ENCODE measurements around the gene TEX2.
"Not testable (repeated sequence)": the region's sequence is repeated elsewhere in the genome, so short reads cannot be mapped to it uniquely, and the experiment has no call there.

The TEX2 gene

DNA sequence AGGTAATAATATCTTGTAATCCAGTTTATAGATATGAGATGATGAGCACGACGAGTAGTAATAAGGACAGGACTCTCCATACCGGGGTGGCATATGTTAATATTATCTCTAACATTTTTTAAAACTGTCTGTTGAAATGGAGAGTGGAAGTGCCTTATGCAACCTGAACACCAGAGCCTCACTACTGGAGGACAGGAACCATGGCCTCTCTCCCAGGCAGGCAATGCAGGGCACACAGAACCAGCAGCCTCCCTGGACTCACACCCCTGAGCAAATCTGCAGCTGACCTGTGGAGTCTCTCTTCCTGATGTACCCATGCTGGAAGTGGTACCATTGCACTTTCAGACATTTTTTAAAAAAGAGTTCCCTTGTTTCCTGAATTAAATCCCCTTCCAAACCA lies 78.0 kb downstream of the TEX2 start:
- in situ Hi-C loops (cut with HindIII; ENCODE audit: low sequenced_read_pairs) = no loop called here
- H3K4me3 ChIP-seq (ENCODE audit: low read depth, low read length) = no peak overlapping the region
- TF ChIP-seq, protein P1, sequence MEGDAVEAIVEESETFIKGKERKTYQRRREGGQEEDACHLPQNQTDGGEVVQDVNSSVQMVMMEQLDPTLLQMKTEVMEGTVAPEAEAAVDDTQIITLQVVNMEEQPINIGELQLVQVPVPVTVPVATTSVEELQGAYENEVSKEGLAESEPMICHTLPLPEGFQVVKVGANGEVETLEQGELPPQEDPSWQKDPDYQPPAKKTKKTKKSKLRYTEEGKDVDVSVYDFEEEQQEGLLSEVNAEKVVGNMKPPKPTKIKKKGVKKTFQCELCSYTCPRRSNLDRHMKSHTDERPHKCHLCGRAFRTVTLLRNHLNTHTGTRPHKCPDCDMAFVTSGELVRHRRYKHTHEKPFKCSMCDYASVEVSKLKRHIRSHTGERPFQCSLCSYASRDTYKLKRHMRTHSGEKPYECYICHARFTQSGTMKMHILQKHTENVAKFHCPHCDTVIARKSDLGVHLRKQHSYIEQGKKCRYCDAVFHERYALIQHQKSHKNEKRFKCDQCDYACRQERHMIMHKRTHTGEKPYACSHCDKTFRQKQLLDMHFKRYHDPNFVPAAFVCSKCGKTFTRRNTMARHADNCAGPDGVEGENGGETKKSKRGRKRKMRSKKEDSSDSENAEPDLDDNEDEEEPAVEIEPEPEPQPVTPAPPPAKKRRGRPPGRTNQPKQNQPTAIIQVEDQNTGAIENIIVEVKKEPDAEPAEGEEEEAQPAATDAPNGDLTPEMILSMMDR (IDR thresholded peaks at IDR 0.05; ENCODE audit: low read depth, low read length, missing control alignments) = no peak
- DNase-seq (ENCODE audit: low read depth) = no peak

DNA sequence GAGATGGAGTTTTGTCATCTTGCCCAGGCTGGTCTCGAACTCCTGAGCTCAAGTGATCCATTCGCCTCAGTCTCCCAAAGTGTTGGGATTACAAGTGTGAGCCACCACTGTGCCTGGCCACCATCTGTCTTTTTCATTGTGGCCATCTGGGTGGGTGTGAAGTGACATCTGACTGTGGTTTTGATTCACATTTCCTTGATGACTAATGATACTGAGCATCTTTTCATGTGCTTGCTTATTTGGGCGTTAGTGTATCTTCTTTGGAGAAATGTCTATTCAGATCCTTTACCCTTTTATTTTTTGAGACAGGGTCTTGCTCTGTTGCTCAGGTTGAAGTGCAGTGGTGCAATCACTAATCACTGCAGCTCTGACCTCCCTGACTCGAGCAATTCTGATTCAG lies 79.2 kb downstream of the TEX2 start:
- DNase-seq (ENCODE audit: low read depth) = no peak
- H3K4me3 ChIP-seq (ENCODE audit: low read depth, low read length) = no peak overlapping the region
- TF ChIP-seq, protein P1 (IDR thresholded peaks at IDR 0.05; ENCODE audit: low read depth, low read length, missing control alignments) = no peak
- in situ Hi-C loops (cut with HindIII; ENCODE audit: low sequenced_read_pairs) = no loop called here

DNA sequence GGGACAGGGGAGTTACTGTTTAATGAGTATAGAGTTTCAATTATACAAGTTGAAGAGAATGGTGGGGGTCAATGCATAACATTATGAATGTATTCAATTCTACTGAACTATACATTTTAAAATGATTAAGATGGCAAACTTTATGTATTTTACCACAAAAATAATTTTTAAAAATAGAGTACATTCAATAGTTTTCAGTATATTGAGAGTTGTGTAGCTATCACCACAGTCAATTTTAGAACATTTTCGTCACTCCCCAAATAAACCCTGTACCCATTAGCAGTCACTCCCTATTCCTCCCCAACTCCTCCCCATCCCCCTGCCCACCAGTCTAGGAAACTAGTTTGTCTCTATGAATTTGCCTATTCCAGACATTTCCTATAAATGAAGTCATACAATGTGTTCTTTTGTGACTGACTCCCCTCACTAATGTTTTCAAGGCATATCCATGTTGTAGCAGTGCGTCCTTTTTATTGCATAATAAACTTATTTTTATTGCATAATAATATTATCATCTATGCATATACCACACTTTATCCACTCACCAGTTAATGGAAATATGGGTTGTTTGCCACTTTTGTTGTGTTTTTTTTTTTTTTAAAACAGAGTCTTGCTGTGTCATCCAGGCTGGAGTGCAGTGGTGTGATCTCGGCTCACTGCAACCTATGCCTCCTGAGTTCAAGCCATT lies 80.6 kb downstream of the TEX2 start:
- no peak for DNase-seq (ENCODE audit: low read depth)
- TF ChIP-seq, protein P1 (IDR thresholded peaks at IDR 0.05; ENCODE audit: low read depth, low read length, missing control alignments) = no peak
- no peak overlapping the region for H3K4me3 ChIP-seq (ENCODE audit: low read depth, low read length)
- in situ Hi-C loops (cut with HindIII; ENCODE audit: low sequenced_read_pairs) = no loop called here

DNA sequence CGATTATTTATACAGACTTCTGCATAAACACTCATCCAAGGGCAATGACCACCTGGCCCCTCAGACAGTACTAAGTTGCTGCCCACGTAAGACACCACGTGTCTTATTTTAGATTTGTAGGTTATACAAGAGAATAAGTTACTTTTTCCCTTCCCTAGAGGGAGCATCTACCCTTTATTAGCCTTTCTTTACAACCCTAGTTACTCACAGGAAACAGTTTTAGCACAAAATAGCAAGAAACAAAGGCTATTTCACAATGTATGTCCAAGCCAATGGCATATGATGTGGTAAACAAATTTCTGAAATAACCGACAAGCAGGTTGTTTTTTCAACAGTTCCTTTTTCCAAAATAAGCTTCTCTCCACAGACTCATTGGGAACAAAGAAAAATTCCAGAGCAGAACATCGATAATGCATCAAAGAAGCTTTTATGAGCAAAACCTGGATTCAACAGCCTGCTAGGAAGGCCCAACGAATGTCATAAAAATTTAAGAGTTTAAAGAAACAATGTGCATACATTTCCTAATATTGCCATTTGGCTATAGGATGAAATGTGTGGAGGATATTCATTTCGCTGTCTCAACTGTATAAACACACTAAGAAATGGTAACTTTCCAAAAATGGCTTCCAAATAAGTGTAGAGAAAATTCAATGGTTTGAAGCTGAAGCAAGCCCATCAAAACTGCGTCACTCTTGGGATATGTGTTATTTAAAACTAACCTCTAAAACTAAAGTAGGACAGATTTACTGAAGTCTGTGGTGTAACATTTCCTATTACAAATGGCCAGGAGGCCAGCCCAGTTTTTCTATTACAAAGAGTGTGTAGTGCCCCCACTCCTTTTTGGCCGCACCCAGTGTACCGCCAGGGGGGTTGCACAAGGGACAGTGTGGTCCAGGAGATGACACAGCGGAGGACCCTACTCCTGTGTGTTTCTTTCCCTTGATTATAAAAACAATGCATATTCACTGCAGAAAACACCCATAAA lies 82.7 kb downstream of the TEX2 start:
- no peak for DNase-seq (ENCODE audit: low read depth)
- H3K4me3 ChIP-seq (ENCODE audit: low read depth, low read length) = no peak overlapping the region
- TF ChIP-seq, protein P1 (IDR thresholded peaks at IDR 0.05; ENCODE audit: low read depth, low read length, missing control alignments) = no peak
- in situ Hi-C loops (cut with HindIII; ENCODE audit: low sequenced_read_pairs) = no loop called here

DNA sequence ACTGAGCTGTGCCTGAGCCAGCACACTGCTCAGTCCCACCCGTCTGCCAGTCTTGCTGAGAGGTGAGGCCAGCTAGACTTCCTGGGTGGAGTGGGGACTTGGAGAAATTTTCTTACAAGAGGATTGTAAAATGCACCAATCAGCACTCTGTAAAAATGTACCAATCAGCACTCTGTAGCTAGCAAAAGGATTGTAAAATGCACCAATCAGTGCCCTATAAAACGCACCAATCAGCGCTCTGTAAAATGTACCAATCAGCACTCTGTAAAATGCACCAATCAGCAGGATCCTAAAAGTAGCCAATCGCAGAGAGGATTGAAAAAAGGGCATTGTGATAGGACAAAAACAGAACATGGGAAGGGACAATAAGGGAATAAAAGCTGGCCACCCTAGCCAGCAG lies 84.0 kb downstream of the TEX2 start:
- DNase-seq (ENCODE audit: low read depth); H3K4me3 ChIP-seq (ENCODE audit: low read depth, low read length); in situ Hi-C loops (cut with HindIII; ENCODE audit: low sequenced_read_pairs): not testable (repeated sequence)

DNA sequence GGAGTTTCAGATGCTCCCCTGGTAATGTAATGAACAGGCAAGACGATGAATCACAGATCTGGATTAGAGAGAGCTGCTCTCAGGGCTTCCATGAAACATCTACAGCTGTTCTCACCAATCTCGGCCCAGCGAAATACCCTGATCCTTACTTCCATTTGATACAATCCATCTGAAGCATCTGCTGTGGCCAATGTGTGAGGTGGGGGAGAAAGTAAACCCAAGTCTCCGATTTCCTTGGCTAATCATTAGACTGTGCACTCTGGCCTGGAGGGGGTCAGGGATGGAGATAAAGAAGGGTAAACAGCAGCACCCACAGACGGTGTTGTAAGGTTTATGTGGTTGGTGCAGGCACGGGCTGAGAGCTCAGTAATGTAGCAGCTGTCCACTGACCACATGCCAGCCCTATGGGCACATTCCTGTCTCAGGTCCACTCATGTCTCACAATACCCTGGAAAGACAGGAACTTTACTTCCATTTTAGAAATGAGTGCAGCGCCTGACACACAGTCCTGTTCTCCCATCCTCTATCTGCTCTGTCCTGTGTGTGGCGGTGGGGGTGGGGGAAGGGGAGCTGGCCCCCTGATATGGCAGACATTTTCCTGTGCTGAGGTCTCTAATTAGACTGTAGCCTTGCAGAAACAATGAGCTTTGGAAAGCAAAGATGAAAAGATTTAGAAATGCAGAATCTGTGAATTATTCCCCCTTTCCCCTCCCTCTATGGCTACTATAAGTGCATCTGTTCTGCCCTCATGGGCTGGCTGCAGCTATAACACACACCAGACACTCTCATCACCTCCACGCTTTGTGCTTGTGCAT lies 84.8 kb downstream of the TEX2 start:
- TF ChIP-seq, protein P1 (IDR thresholded peaks at IDR 0.05; ENCODE audit: low read depth, low read length, missing control alignments) = no peak
- DNase-seq (ENCODE audit: low read depth) = no peak
- H3K4me3 ChIP-seq (ENCODE audit: low read depth, low read length) = no peak overlapping the region
- in situ Hi-C loops (cut with HindIII; ENCODE audit: low sequenced_read_pairs) = no loop called here
